ENCODE data around the gene RPS6KA6. TPM values are rescaled to one million over a fixed set of nuclear protein-coding genes. Genes with fewer than 3 reads are reported as not detected.

RPS6KA6 gene
- total and polyA plus RNA-seq, 2 donors (not counting 1 experiment from before 2014, with no cell fraction given) = 0.37 to 0.59 TPM

DNA sequence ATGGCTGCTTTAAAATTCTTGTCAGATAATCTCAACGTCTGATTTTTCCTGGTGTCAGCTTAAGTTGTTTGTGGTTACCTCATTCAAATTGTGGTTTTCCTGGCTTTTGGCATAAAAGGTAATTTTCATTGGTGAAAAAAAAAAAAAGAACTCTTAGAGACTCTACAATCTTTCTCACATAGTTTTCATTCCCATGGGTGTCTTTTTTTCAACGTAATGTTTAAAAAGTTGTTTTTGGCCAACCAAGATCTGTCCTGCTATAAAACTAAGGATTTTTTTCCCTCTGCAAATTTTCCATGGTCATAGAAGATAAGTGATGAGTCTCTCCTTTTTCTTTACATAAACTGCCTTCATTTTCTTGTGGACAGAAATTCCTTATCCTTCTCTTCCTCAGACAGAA lies 28.9 kb upstream of the RPS6KA6 start:
- Histone ChIP-seq H3K27ac (ENCODE audit: low read length in 2 of 2) (no peak overlapping the region), H3K79me2 (ENCODE audit: control insufficient read depth, insufficient read depth, low read length) (no peaks in the 10 kb centered on the region), H3K4me2 (replicated peaks; ENCODE audit: low read depth, low read length, poor library complexity, severe bottlenecking) (no peak overlapping the region), H3K36me3 (replicated peaks in 1 of 2; ENCODE audit: control extremely low read depth in 1 of 2, control insufficient read depth in 1 of 2, extremely low read depth in 1 of 2, insufficient read depth in 2 of 2, low read length in 1 of 2) (no peaks in the 10 kb centered on the region), H3K9ac (ENCODE audit: low read length) (no peak overlapping the region), H4K20me1 (ENCODE audit: control insufficient read depth, insufficient read depth, low read length, poor library complexity, severe bottlenecking) (no peaks in the 10 kb centered on the region), H2AFZ (ENCODE audit: insufficient read depth, low read depth, low read length, poor library complexity, severe bottlenecking) (no peak overlapping the region), H3K4me3 (ENCODE audit: control extremely low read depth in 1 of 5, extremely low read depth in 1 of 5, insufficient read depth in 1 of 5, low read depth in 2 of 5, low read length in 4 of 5) (no peak overlapping the region), H3K9me3 (ENCODE audit: control extremely low read depth in 1 of 3, control insufficient read depth in 2 of 3, insufficient read depth in 1 of 3, low read length in 2 of 3) (no peaks in the 10 kb centered on the region), H3K4me1 (ENCODE audit: control insufficient read depth in 2 of 2, insufficient read depth in 2 of 2, low read length in 2 of 2) (no peaks in the 10 kb centered on the region), H3K27me3 (replicated peaks in 1 of 4; ENCODE audit: control extremely low read depth in 1 of 4, control insufficient read depth in 3 of 4, insufficient read depth in 4 of 4, low read length in 3 of 4) (no peaks in the 10 kb centered on the region)
- DNase-seq (no peak), ATAC-seq (ENCODE audit: low read depth) (no peak)
- WGBS (ENCODE audit: insufficient coverage) = no CpG with 5 or more reads among the region's 2 CpGs
- no peaks in the 10 kb centered on the region for H3K27me3 Mint-ChIP-seq
- no peaks in the 10 kb centered on the region for H3K9me3 Mint-ChIP-seq (ENCODE audit: insufficient read depth)
- CTCF ChIA-PET = no interaction called here
- POLR2A ChIA-PET = no interaction called here
- no peaks in the 10 kb centered on the region for H3K4me1 Mint-ChIP-seq
- TF ChIP-seq, protein P1, sequence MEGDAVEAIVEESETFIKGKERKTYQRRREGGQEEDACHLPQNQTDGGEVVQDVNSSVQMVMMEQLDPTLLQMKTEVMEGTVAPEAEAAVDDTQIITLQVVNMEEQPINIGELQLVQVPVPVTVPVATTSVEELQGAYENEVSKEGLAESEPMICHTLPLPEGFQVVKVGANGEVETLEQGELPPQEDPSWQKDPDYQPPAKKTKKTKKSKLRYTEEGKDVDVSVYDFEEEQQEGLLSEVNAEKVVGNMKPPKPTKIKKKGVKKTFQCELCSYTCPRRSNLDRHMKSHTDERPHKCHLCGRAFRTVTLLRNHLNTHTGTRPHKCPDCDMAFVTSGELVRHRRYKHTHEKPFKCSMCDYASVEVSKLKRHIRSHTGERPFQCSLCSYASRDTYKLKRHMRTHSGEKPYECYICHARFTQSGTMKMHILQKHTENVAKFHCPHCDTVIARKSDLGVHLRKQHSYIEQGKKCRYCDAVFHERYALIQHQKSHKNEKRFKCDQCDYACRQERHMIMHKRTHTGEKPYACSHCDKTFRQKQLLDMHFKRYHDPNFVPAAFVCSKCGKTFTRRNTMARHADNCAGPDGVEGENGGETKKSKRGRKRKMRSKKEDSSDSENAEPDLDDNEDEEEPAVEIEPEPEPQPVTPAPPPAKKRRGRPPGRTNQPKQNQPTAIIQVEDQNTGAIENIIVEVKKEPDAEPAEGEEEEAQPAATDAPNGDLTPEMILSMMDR (IDR thresholded peaks at IDR 0.05) = no peak
- no peak for TF ChIP-seq EZH2 (IDR thresholded peaks at IDR 0.05; ENCODE audit: borderline replicate concordance, insufficient read depth, low read depth, low read length, poor library complexity, severe bottlenecking)
- intact Hi-C loops (cut with micrococcal nuclease) = no loop called here
- H3K27ac Mint-ChIP-seq = no peak overlapping the region
- H3K4me3 Mint-ChIP-seq = no peak overlapping the region

DNA sequence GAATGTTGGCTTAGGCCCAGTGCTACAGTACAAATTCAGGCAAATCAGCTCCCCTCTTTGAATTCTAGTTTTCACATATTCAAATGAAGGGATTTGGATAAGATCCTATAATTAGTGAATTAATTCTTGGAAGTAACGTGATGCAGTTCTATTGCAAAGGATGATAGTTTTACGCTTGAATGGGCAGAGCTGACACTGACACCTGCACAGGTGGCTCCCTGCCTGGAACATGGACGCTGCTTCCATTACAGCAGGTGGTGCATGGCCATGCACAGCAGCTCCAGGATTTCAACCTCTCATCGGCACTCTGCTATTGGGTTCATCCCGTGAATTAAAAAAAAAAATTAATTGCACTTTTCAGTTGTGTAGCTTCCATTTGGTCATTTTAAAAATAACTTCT lies 28.4 kb upstream of the RPS6KA6 start:
- no peaks in the 10 kb centered on the region for H3K9me3 ChIP-seq (ENCODE audit: control extremely low read depth in 1 of 3, control insufficient read depth in 2 of 3, insufficient read depth in 1 of 3, low read length in 2 of 3)
- Mint-ChIP-seq H3K27ac (no peak overlapping the region), H3K9me3 (ENCODE audit: insufficient read depth) (no peaks in the 10 kb centered on the region), H3K4me3 (no peak overlapping the region), H3K4me1 (no peaks in the 10 kb centered on the region), H3K27me3 (no peaks in the 10 kb centered on the region)
- H2AFZ ChIP-seq (ENCODE audit: insufficient read depth, low read depth, low read length, poor library complexity, severe bottlenecking) = no peak overlapping the region
- H3K27ac ChIP-seq (ENCODE audit: low read length in 2 of 2) = no peak overlapping the region
- H4K20me1 ChIP-seq (ENCODE audit: control insufficient read depth, insufficient read depth, low read length, poor library complexity, severe bottlenecking) = no peaks in the 10 kb centered on the region
- ChIA-PET POLR2A (no interaction called here), CTCF (no interaction called here)
- no peaks in the 10 kb centered on the region for H3K79me2 ChIP-seq (ENCODE audit: control insufficient read depth, insufficient read depth, low read length)
- TF ChIP-seq, protein P1 (IDR thresholded peaks at IDR 0.05) = no peak
- no peak for TF ChIP-seq EZH2 (IDR thresholded peaks at IDR 0.05; ENCODE audit: borderline replicate concordance, insufficient read depth, low read depth, low read length, poor library complexity, severe bottlenecking)
- ATAC-seq (ENCODE audit: low read depth) = no peak
- H3K36me3 ChIP-seq (replicated peaks in 1 of 2; ENCODE audit: control extremely low read depth in 1 of 2, control insufficient read depth in 1 of 2, extremely low read depth in 1 of 2, insufficient read depth in 2 of 2, low read length in 1 of 2) = no peaks in the 10 kb centered on the region
- no peak overlapping the region for H3K9ac ChIP-seq (ENCODE audit: low read length)
- WGBS (ENCODE audit: insufficient coverage) = 89% methylated on average over 3 of the region's 5 CpGs
- no peak for DNase-seq
- no peak overlapping the region for H3K4me3 ChIP-seq (ENCODE audit: control extremely low read depth in 1 of 5, extremely low read depth in 1 of 5, insufficient read depth in 1 of 5, low read depth in 2 of 5, low read length in 4 of 5)
- intact Hi-C loops (cut with micrococcal nuclease) = no loop called here
- no peak overlapping the region for H3K4me2 ChIP-seq (replicated peaks; ENCODE audit: low read depth, low read length, poor library complexity, severe bottlenecking)
- H3K4me1 ChIP-seq (ENCODE audit: control insufficient read depth in 2 of 2, insufficient read depth in 2 of 2, low read length in 2 of 2) = no peaks in the 10 kb centered on the region
- no peaks in the 10 kb centered on the region for H3K27me3 ChIP-seq (replicated peaks in 1 of 4; ENCODE audit: control extremely low read depth in 1 of 4, control insufficient read depth in 3 of 4, insufficient read depth in 4 of 4, low read length in 3 of 4)

Data from B cell (primary cell).